Measurements from ENCODE around the gene PLEKHG2. TPM values are rescaled to one million over a fixed set of nuclear protein-coding genes. Genes with fewer than 3 reads are reported as not detected.

The PLEKHG2 gene
- total RNA-seq, 1 donor from 2014 or later = 37.8 TPM

DNA sequence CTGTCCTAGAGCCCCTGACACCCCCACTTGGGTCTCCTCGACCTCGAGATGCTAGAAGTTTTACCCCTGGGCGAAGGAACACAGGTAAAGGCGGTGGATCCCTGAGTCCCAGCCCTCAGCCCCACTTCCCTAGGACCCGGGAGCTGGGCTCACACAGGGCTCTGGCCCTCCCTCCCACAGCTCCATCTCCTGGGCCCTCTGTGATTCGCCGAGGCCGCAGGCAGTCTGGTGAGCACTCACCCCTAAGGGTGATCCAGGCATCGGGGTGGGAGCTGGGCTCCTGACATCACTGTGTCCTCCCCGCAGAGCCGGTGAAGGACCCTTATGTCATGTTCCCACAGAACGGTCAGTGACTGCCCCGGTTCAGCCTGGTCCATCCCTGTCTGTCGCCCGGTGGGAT, 8.3 kb downstream of the PLEKHG2 start:
- DNase-seq (ENCODE audit: low spot score) = no peak

DNA sequence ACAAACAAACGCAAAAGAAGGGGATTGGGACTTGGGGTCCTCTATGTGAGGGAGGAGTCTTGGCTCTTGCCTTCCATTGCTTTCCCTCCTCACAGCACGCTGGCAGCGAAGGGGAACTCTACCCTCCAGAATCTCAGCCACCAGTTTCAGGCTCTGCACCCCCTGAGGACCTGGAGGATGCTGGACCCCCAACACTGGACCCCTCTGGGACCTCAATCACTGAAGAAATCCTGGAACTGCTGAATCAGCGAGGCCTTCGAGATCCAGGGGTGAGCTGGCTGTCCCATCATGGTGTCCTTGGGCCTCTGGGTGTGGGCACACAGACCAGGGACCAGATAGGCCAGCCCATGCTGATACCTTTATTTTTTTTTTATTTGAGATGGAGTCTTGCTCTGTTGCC, 9.6 kb downstream of the PLEKHG2 start:
- no peak for DNase-seq (ENCODE audit: low spot score)

DNA sequence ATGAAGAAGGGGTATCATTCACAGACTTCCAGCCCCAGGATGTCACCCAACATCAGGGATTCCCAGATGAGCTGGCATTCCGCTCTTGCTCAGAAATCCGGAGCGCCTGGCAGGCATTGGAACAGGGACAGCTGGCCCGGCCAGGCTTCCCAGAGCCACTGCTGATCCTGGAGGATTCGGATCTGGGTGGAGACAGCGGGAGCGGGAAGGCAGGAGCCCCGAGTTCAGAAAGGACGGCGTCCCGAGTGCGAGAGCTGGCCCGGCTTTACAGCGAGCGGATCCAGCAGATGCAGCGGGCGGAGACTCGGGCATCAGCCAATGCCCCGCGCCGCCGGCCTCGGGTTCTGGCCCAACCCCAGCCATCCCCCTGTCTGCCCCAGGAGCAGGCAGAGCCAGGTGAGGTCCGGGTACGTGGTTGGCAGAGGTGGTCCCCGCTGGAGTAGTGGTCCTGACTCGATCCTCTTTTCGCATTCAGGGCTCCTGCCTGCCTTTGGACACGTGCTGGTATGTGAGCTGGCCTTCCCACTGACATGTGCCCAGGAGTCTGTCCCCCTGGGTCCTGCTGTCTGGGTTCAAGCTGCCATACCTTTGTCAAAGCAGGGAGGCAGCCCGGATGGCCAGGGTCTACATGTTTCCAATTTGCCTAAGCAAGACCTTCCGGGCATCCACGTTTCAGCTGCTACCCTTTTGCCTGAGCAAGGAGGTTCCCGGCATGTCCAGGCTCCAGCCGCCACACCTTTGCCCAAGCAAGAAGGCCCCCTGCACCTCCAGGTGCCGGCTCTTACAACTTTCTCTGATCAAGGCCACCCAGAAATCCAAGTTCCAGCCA, 11.0 kb downstream of the PLEKHG2 start:
- DNase-seq (ENCODE audit: low spot score) = no peak

DNA sequence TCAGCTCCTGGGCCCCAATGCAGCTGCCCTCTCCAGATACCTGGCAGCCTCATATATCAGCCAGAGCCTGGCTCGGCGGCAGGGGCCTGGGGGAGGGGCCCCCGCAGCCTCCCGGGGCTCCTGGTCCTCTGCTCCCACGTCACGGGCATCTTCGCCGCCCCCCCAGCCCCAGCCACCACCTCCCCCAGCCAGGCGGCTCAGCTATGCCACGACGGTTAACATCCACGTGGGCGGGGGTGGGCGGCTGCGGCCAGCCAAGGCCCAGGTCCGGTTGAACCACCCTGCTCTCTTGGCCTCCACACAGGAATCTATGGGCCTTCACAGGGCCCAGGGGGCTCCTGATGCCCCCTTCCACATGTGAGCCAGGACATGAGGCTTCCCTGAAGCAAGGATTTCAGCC, 12.5 kb downstream of the PLEKHG2 start:
- DNase-seq (ENCODE audit: low spot score) = no peak

DNA sequence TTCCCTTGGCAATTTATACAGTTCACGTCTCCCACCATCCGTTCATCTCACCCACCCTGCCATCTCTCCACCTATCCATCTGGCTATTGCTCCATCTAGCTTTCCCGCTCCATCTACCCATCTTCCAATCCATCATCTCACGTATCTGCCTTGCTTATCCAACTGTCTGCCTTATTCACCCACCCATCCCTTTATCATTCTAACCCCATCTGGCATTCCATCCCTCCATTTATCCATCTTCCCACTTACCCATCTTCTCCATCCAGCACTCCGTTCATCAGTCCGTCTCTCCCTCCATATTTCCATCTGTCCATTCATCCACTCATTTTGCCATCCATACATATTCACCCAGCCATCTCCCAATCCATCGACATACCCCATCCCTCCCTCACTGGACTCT, 13.3 kb downstream of the PLEKHG2 start:
- no peak for DNase-seq (ENCODE audit: low spot score)

DNA sequence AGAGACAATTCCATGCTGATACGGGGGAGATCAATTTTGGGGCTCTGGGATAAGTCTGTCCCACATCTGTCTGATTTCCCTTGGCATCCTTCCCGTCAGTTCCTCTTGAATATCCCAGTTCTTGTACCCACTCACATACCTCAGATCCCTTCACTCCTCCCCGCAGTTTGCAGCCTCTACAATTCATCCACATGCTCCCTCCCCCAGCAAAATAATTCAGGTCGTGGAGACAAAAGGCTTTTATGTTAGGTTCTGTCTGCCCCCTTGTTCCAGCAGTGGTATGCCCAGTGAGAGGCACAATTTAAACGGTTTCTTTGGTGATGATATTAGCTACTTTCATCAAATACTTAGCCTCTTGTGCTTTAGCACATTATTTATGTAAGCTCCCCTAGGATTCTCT, 13.7 kb downstream of the PLEKHG2 start:
- no peak for DNase-seq (ENCODE audit: low spot score)

DNA sequence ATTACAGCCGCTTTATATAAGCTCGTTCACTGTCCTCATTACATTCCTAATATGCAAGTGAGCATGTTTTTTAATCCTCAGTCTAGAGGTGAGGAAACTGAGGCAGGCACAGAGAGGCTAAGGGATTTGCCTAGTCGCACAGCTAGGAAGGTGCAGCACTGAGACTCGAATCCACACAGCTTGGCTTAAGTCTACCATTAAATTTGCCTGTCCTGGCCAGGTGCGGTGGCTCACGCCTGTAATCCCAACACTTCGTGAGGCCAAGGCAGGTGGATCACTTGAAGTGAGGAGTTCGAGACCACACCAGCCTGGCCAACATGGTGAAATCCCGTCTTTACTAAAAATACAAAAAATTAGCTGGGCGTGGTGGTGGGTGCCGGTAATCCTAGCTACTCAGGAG, 15.2 kb downstream of the PLEKHG2 start:
- DNase-seq (ENCODE audit: low spot score) = no peak

DNA sequence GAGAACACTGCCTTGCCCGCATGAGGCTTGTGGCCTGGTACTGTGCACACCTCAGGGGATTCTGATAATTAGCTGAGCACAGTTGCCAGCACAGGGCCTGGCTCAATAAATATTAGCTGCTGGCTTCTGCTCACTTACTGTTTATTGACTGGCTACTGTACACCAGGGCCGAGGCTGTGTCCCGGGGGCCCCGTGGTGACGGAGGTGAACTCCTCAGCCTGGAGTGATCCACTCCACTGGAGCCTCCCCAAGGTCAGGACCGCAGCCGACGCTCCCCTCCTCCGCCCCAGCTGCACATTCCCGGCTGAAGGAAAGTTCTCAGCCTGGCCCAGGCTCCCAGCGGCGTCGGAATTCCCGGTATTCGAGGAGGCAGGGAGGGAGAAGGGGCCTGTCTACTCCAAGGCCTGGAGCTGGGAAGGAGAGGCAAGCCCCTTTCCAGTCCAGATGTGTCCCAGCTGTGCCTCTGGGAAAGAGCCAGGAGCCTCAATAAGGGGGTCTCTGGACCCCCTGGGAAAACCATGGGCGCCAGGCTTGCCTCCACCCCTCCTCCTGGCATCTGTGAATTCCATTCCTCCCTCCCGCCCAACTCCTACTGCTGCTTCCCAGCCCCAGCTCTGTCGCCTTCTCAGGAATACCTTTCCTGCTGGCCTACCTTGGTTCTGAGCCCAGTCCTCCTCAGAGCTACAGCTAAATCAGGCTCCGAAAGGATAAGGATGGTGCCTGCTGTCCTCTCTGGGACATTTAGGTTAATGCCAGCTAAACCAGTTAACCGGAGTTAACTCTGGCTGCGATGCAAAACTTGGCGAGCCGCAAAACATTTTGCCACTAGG, 16.0 kb downstream of the PLEKHG2 start:
- peak; percentile 92 for DNase-seq (ENCODE audit: low spot score)

DNA sequence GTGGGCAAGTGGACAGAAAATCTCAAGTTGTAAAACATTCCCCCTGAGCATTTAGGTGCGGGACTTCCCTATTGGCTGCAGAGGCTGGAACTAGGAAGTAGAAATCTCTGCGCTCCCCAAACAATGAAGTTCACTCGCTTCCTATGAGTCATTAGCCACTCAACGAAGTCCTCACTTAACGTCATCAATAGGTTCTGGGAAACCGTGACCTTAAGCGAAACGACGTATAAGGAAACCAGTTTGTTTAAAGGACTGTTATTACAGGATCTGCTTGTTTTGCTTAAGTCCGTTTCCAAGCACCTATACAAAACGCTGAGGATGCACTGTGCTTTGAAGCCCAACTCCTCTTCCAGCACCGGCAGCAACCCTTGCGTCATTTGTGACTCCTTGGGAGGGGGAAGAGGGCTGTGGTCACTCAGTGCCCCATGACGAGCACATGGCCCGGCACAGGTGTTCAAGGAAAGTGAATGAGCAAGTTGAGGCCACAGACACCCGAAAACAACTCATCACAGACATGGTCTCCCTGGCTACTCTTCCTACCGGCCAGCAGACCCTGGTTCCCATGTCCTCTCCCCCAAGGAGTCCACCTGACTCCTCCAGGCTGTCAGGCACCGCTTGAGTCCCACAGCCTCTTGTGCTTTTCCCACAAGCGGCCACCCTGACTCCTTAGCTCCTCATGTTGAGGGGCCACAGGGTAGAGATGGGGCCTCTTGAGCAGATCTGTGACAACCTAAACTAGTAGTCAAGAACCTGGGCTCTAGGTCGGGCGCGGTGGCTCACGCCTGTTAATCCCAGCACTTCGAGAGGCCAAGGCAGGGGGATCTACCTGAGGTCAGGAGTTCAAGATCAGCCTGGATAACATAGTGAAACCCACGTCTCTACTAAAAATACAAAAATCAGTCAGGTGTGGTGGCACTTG, 18.5 kb downstream of the PLEKHG2 start:
- peak; percentile 71 for DNase-seq (ENCODE audit: low spot score)

DNA sequence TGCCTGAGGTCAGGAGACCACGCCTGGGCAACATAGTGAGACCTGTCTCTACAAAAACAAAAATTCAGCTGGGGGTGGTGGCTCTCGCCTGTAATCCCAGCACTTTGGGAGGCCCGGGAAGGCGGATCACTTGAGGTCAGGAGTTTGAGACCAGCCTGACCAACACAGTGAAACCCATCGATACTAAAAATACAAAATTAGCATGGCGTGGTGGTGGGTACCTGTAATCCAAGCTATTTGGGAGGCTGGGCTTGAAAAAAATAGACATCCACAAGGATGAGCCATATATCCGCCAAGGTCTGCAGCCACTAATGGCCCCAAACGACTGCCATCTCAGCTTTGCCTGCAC, 20.2 kb downstream of the PLEKHG2 start:
- no peak for DNase-seq (ENCODE audit: low spot score)

DNA sequence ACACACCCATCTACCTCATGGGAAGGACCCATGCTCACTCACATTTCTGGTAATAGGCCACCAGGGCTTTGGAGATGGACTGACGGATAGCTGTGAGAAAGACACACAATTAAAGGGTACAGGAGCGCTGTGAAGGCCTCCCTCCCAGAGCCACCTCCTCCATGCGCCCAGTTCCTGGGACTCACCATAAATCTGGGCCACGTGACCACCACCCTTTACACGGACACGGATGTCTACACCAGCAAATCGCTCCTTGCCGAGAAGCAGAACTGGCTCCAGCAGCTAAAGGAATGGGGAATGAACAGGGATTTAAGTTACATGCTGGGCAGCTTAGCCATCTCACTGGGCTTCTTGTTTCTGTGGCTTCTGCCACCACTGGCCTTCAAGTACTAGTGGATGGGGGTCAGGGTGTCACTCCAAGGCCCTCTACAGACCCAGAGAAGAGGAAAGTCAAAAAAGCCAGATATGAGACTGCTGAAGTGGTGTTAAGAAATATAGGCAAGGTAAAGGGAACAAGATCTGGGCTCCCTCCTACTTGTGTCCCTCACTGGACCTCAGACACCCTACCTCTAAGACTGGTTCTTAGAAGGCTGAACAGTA, 21.1 kb downstream of the PLEKHG2 start:
- DNase-seq (ENCODE audit: low spot score) = no peak

DNA sequence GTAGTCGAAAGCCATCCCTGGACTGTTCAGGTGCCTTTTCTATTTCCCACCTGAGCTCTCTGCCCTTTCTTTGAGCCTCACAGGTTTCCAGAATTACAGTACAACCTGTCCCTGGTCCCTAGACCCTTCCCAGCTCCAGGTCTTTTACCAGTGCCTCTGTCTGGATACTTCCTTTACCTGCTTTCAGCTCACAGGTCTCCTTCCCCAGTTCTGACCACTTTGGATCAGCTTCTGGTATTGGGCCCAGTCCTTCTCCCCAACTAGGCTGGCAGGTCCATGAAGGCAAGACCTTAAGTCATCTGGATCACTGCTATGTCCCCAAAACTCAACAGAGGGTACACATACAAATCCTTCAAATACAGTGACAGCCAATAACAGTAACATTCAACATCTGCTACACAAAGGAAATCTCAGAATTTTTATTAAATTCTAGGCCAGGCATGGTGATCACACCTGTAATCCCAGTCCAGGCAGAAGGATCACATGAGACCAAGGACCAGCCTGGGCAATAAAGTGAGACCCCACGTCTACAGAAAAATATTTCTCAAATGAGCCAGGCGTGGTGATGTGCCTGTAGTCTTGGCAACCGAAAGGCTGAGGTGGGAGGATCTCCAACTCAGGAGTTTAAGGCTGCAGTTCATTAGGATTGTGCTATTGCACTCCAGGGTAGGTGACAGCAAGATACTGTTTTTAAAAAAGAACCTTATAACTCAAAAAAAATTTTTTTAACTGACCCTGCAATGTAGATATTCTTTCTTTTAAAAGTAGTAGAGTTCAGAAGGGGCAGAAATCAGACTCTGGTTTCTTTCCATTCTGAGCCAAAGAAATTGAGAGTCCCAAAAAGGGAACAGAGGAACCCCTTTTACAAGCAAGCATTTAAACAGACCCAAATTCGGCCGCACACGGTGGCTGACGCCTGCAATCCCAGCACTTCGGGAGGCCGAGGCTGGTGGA, 21.9 kb downstream of the PLEKHG2 start:
- DNase-seq (ENCODE audit: low spot score) = no peak

DNA sequence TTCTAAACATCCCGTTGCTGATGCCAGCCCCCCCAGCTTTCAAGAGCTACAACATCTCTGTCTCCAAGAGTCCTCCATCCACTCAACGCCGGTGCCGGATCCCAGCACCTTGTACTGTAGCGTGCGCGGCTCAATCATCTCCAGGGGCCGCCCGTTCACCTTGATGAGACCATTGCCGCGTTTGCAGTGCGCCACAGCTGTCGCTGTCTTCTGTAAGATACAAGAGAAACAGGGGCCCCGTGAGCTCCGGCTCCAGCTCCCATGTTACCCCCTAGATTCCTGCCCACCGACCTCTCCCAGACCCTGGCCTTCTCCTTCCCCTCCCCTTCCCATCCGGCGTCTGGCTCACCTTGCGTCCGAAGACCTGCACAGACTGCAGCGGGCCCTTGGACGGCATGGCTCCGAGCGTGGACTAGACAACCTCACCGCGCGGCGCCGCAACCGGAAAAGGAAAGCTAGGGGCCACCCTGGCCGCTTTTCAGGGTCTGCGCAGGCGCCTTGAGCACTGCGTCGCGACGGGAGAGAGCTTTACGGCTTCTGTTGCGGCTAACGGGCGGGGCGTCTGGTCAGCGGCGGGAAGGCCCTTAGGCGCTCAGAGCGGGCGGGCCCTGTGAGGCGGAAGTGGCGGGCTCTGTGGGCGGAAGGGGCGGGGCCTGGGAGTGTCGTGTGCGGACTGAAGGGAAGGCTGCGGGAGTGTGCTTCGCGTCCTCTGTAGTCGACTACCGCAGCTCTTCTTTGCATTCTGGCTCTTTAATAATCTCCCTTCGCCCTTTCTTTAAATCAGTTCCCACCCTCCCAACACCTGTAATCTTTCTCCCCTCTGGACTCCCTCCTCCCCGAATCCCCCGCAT, 23.3 kb downstream of the PLEKHG2 start, which contains the start of gene RPS16:
TSS of gene RPS16 (minus strand) at position 451 of the 851 bp plus-strand sequence. CDS start at position 397, 54 bp downstream.
- DNase-seq (ENCODE audit: low spot score) = peak; percentile 99

DNA sequence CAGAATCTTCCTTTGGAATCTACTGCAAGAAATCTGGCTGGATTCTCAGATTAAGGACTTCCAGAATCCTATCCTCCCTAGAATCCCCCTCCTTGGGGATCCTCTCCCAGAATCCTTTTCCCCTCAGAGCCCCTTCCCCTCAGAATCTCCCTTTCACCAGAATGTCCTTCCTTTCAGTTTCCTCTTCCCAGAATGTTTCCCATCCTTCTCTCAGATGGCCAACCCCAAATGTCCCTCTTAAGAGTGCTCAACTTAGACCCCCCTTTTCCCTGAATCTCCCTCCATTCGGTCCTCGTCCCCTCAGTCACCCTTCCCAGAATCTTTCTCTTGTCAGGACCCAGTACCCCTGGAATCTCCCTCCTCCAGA, 23.9 kb downstream of the PLEKHG2 start:
- no peak for DNase-seq (ENCODE audit: low spot score)

DNA sequence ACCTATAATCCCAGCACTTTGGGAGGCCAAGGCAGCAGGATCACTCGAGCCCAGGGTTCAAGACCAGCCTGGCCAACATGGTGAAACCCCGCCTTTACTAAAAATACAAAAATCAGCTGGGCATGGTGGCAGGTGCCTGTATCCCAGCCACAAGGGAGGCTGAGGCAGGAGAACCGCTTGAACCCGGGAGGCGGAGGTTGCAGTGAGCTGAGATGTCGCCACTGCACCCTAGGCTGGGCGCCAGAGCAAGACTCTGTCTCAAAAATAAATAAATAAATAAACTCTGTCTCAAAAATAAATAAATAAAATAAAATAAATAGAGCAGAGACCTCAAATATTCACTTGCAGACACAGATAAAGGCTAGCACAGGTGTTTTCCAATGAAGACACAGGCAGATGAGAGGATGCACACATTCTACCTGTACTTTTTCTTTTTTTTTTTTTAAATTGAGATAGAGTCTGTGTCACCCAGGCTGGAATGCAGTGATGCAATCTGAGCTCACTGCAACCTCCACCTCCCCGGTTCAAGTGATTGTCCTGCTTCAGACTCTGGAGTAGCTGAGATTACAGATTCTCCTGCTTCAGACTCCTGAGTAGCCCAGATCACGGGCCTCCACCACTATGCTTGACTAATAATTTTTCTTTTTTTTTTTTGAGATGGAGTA, 25.9 kb downstream of the PLEKHG2 start:
- no peak for DNase-seq (ENCODE audit: low spot score)

DNA sequence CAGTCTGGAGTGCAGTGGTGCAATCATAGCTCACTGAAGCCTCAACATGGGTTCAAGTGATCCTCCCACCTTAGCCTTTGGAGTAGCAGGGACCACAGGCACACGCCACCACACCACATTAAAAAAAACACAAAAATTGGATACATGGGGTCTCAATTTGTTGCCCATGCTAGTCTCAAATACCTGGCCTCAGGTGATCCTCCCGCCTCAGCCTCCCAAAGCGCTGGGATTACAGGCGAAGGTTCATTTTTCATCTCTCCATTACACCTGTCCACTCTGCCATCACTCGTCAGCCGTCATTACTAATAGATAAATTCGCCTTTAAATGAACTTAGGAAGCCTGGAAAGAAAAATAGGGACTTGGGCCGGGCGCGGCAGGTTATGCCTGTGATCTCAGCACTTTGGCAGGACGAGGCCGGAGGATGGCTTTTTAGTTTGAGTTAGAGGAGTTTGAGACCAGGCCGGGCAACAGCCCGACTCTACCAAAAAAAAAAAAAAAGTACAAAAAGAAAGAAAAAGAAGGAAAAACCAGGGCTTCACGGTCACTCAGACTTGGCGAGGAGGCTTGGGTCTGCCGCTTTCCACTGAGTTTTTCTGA, 32.2 kb downstream of the PLEKHG2 start:
- DNase-seq (ENCODE audit: low spot score) = no peak

DNA sequence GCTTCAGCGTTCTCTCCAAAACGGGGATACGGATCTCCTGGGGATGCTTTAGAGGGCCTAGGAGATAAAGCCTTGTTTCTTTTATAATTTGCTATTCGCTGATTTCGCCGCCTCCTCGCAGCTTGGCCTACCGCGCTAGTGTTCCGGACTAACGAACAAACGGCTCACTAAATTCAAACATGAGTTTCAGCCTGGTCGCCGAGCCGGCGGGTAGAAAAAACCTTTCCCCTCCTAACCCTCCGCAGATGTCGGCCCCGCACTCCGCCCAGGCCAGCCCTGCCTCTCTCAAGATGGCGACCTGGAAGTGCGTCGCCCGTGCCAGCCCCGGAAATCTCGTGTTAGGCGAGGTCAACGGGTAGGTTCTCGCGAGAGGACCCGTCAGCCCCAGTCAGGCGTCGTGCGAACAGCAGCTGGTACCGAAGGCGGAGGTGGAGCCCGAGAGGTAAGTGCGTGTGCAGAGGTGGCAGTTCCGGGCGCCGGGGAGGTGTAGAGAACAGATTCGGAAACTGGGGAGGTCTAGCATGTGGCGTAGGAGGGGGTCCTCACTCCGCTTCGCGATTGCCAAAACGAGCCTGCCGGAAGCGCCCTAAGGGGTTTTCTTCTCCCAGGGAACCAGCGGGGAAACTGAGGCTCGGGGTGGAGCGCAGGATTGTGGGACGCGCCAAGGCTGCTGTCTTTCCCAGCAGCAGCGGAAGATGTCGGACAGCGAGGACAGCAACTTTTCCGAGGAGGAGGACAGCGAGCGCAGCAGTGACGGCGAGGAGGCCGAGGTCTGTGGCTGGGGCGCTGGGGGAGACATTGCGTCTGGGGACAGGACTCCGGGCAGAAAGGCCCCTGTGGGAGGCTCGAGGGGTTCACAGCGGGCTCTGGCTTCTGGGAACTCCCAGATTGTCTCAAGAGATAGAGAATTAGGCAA, 33.0 kb downstream of the PLEKHG2 start, which contains the start of gene SUPT5H:
TSS of gene SUPT5H (plus strand) at position 387 of the 916 bp plus-strand sequence. CDS start at position 696, 309 bp downstream.
- DNase-seq (ENCODE audit: low spot score) = peak; percentile 99

All from umbilical cord (tissue), 2 donors.